ENCODE results near the gene MSRB1. TPM values are rescaled to one million over a fixed set of nuclear protein-coding genes. Genes with fewer than 3 reads are reported as not detected.
A peak's percentile ranks its signal among the peaks of the same experiment; 100 is the strongest.

MSRB1 gene
- total RNA-seq, 1 experiment from 2014 or later: 20.3 TPM

- Mint-ChIP-seq H3K27ac (ENCODE audit: unreplicated experiment) (no peak overlapping the region), H3K27me3 (ENCODE audit: unreplicated experiment) (peaks cover 99% of the 10 kb centered on the region), H3K36me3 (ENCODE audit: insufficient read depth, unreplicated experiment) (peaks cover 10% of the 10 kb centered on the region), H3K4me1 (ENCODE audit: low read depth, unreplicated experiment) (peaks cover 23% of the 10 kb centered on the region), H3K9me3 (ENCODE audit: low read depth, unreplicated experiment) (no peaks in the 10 kb centered on the region), H3K4me3 (ENCODE audit: low read depth, unreplicated experiment) (no peak overlapping the region)
- BruUV-seq (replicated peaks): no TSS peak
- TF ChIP-seq, protein P1, sequence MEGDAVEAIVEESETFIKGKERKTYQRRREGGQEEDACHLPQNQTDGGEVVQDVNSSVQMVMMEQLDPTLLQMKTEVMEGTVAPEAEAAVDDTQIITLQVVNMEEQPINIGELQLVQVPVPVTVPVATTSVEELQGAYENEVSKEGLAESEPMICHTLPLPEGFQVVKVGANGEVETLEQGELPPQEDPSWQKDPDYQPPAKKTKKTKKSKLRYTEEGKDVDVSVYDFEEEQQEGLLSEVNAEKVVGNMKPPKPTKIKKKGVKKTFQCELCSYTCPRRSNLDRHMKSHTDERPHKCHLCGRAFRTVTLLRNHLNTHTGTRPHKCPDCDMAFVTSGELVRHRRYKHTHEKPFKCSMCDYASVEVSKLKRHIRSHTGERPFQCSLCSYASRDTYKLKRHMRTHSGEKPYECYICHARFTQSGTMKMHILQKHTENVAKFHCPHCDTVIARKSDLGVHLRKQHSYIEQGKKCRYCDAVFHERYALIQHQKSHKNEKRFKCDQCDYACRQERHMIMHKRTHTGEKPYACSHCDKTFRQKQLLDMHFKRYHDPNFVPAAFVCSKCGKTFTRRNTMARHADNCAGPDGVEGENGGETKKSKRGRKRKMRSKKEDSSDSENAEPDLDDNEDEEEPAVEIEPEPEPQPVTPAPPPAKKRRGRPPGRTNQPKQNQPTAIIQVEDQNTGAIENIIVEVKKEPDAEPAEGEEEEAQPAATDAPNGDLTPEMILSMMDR (IDR thresholded peaks at IDR 0.05; ENCODE audit: unreplicated experiment): no peak
- no peak for DNase-seq
- CTCF ChIA-PET: interaction anchor here (0.6 kb wide), 1 partner anchor 46 kb away, joined by 4 read pairs; no protein-coding TSS in a partner anchor
- intact Hi-C loops (cut with micrococcal nuclease; ENCODE audit: unreplicated experiment): no loop called here
Measured at GRCh38 chr16:1919327-1919998, 23.5 kb downstream of the MSRB1 start.

DNA sequence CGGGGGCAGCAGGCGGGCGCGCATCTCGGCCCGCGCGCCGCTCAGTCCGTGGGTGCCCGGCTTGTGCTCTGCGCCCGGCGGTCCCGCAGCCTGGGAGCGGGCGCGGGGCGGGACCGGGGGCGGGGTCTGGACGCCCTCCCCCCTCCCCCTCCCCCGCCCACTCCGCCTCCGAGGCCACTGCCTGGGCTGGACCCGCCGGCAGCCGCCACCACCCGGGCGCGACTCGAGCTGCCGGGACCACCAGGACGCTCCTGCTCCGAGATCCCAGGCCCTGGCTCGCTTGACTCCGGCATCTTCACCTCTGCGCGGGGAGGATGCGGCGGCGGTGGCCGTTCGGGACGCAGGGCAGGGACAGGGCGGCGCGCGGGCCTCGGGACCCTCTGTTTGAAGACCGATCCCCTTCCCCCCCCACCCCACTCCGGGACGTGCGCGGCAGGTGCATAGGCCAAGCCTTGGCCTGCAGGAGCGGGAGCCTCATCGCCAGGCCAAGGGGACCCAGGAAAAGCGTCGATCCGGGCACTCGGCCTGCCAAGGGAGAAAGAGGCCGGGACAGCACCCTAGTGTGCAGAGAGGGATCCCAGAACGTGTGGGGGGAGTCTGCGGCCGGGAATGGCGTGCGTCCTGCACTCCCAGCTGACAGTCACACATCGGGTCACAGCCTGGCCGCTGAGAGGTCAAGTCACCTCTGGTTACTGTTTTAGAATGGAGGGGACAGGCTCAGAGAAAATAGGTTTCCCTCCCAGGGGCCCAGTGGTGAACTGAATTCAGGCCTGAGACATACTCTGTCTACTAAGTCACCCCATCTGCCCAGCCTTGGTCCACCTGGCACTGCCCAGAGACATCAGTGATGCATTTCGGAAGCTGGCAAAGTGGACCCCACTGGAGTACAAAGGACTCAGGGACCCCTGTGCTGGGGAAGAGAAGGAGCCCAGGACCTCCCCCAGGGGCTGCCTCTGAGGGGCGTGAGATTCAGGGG, 24.4 kb downstream of the MSRB1 start, which contains the start of gene HS3ST6:
HS3ST6 (minus strand) TSS at position 65 of the 976 bp plus-strand sequence. CDS start 92 bp downstream, outside the sequence.
- CTCF ChIA-PET: interaction anchor here (0.6 kb wide), 2 partner anchors 45 to 1104 kb away, joined by 3 to 4 read pairs; no protein-coding TSS in a partner anchor
- H3K27ac Mint-ChIP-seq (ENCODE audit: unreplicated experiment): no peak within 1 kb of the TSS
- peaks cover 24% of the 10 kb centered on the region for H3K4me1 Mint-ChIP-seq (ENCODE audit: low read depth, unreplicated experiment)
- no peak for DNase-seq
- peaks cover 92% of the 10 kb centered on the region for H3K27me3 Mint-ChIP-seq (ENCODE audit: unreplicated experiment)
- H3K36me3 Mint-ChIP-seq (ENCODE audit: insufficient read depth, unreplicated experiment): peaks cover 10% of the 10 kb centered on the region
- no peaks in the 10 kb centered on the region for H3K9me3 Mint-ChIP-seq (ENCODE audit: low read depth, unreplicated experiment)
- intact Hi-C loops (cut with micrococcal nuclease; ENCODE audit: unreplicated experiment): no loop called here
- TF ChIP-seq, protein P1 (IDR thresholded peaks at IDR 0.05; ENCODE audit: unreplicated experiment): no peak
- H3K4me3 Mint-ChIP-seq (ENCODE audit: low read depth, unreplicated experiment): peak within 1 kb of the TSS; percentile 21
- BruUV-seq (replicated peaks): no TSS peak

GRCh38 chr16:1917665-1918350, 25.2 kb downstream of the MSRB1 start:
- no peak for DNase-seq
- TF ChIP-seq, protein P1 (IDR thresholded peaks at IDR 0.05; ENCODE audit: unreplicated experiment): no peak
- CTCF ChIA-PET: interaction anchor here (0.6 kb wide), 1 partner anchor 1105 kb away, joined by 3 read pairs; no protein-coding TSS in a partner anchor
- H3K4me1 Mint-ChIP-seq (ENCODE audit: low read depth, unreplicated experiment): peaks cover 25% of the 10 kb centered on the region
- H3K9me3 Mint-ChIP-seq (ENCODE audit: low read depth, unreplicated experiment): no peaks in the 10 kb centered on the region
- H3K27me3 Mint-ChIP-seq (ENCODE audit: unreplicated experiment): peaks cover 84% of the 10 kb centered on the region
- H3K27ac Mint-ChIP-seq (ENCODE audit: unreplicated experiment): no peak overlapping the region
- H3K4me3 Mint-ChIP-seq (ENCODE audit: low read depth, unreplicated experiment): peak overlapping the region; percentile 21
- intact Hi-C loops (cut with micrococcal nuclease; ENCODE audit: unreplicated experiment): no loop called here
- H3K36me3 Mint-ChIP-seq (ENCODE audit: insufficient read depth, unreplicated experiment): peaks cover 6% of the 10 kb centered on the region
- no TSS peak for BruUV-seq (replicated peaks)

DNA sequence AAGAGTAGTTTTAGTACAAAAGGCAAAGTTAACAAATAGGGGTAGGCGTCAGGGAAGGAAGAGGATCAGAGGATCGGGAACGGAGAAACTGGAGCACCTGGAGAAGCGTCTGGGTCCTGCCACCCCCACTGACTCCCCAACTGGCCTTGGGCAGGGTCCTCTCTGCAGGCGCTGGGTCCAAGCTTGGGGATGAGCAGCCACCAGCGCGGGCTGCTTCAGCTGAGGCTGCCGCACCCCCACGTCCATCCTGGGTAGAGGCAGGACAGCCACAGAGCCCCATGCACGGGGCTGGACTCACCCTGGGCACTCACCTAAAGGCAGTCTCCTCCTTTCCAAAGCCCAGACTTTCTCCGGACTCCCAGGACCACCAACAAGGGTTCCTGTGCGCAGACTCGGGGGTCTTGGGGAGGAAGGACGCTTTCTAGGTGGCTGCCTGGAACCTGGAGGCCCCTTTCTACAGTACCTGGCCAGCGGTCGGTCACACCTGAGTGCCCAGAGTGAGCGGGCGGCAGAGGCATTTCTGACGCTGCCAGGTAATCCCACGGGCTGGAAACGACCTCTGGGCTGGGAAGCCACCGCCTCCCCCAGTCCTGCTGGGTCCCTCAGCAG, 25.8 kb downstream of the MSRB1 start:
- CTCF ChIA-PET: no interaction called here
- no peak overlapping the region for H3K27ac Mint-ChIP-seq (ENCODE audit: unreplicated experiment)
- no TSS peak for BruUV-seq (replicated peaks)
- no peak for DNase-seq
- H3K36me3 Mint-ChIP-seq (ENCODE audit: insufficient read depth, unreplicated experiment): peaks cover 6% of the 10 kb centered on the region
- peaks cover 29% of the 10 kb centered on the region for H3K4me1 Mint-ChIP-seq (ENCODE audit: low read depth, unreplicated experiment)
- TF ChIP-seq, protein P1 (IDR thresholded peaks at IDR 0.05; ENCODE audit: unreplicated experiment): no peak
- H3K27me3 Mint-ChIP-seq (ENCODE audit: unreplicated experiment): peaks cover 77% of the 10 kb centered on the region
- intact Hi-C loops (cut with micrococcal nuclease; ENCODE audit: unreplicated experiment): no loop called here
- no peaks in the 10 kb centered on the region for H3K9me3 Mint-ChIP-seq (ENCODE audit: low read depth, unreplicated experiment)
- peak overlapping the region; percentile 21 for H3K4me3 Mint-ChIP-seq (ENCODE audit: low read depth, unreplicated experiment)
